Suppressor macrophage treated with lipopolysaccharide for 4 hours (primary cell): ENCODE results near the gene EIF2B2.
"Not testable (repeated sequence)": the region's sequence is repeated elsewhere in the genome, so short reads cannot be mapped to it uniquely, and the experiment has no call there.

Source experiments
- DNase-seq: peaks from one replicate; pipeline ENCODE4 v3.0.0-alpha.2; 2020

EIF2B2 gene

DNA sequence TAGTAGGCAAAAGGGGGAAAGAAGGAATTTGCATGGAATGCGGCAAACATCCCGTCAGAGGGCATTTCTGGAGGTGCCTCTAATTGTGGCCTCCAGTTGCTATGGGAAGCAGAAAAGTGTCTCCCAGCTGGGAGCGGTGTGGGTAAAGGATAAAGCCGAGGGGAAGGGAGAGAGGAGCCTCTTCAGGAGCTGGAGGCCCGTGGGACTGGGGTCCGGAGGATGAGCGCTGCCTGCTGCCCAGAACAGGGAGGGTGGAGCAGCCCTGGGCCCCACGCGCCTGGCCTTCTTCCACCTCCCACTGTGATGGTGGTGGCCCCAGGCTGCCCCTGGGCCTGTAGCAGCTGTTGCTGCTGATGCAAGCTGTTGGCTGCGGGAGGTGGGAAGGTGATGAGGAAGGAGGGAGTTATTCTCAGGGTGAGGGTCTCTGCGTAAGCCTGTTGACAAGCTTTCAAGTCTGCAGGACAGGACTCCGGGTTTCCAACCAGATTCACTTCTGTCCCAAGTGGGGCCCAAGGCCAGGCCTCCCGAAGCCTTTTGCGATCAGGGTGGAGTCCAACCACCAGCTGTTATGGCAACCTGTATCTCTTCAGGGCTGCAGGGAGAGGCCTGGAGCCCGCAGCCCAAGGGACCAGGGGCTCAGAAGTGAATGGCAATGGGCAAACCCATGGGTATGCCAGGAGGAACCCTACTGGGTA is 28.2 kb upstream of the EIF2B2 start:
- DNase-seq = no peak

DNA sequence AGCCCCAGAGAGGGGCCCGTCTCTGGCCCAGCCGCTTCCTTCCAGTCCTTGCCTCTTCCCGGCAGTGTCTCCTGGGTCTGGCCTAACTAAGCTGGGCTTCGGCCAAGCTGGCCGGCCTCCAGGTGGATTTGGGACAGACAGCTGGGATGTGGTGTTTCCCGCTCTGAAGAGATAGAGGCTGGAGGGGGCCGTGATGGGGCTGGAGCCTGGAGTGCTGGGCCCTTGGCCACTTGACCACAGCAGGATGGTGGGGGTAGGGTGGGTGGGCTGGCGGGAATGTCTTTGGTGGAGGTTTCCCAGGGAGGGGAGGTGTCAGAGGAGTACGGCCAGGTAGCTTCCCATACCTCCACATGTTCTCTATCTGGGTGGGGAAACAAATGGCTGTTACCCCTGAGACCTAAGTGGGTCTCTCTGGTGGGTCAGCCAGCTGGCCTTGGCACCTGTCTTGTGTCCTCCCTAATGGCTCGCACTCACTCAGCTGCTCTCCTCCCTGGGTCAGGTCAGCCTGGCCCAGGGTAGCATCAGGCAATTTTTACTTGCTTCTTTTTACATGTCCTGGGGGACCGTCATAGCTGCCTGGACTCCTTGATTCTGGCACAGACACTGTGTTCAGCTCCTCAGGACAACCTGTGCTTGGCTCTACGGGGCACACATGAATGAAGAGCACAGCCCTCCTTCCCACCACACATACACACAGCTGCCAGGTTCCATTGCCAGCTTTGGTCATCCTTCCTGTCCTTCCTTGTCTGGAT is 27.5 kb upstream of the EIF2B2 start:
- DNase-seq = no peak

DNA sequence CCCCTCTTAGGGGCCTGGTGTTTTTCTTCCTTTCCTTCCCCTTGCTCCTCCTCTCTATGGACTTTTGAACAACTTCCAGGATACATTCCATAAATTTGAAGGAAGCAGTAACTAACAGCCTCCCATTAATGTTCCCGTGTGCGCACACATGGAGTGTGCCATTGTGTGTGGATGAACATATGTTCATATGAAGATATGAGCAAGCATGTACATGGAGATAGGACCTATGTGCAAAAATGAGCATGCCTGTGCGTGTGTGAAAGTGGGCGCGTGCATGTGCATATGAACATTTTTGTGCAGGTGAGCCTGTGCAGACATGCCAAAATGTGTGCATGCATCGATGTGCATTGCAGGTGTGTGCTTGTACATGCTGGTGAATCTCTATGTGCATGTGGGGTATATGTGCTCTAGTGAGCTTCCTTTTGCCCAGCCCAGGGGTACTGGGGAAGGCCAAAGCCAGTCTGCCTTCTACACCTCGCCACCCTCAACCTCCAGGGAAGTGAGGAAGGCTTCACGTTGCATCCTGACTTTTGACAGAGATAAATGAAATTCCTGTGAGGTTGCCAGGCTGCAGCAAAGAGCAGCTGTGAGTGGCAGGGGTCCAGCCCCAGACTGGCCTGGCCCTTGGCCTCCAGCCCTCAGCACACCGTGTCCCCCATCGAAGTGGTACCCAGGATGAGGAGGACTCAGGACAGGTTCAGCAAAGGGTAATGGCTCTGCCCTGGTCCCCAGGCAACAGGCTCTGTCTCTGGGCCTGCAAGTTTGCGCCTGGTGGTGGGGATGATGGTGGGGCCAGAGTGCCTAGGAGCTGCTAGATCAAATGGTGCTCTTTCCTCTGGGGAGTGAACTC is 26.2 kb upstream of the EIF2B2 start:
- no peak for DNase-seq

DNA sequence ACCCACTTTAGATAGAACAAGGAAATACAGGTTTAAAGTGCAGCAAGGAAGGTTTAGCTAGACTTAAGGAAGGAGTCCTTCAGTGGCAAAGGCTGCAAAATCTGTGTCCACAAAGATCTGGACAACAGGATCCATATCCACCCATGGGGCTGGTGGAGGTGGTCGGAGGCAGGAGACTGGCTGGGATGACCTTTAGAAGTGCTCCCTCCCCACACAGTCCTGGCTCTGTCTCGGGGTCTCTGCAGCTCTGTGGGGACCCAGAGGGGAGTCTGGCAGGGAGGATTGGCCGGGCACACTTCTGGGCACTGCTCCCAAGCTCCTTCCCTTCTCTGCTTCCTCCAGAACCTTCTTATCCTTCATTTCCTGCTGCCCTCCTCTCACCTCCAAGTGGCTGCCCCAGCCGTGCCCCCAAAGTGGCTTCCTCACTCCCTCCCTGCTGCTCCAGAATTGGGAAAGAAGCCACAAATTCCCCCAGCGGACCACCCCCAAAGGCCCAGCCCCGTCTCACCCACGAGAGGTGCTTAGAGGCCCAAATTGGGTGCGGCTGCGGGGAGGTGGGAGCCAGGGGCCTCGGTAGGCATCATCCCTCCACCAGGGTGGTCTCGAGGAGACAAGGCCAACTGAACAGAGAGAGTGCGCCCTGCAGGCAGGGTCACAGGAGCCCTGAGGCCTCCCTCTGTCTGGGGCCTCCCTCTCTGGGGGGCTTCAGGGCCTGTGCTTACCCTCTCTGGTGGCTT is 25.4 kb upstream of the EIF2B2 start:
- no peak for DNase-seq

DNA sequence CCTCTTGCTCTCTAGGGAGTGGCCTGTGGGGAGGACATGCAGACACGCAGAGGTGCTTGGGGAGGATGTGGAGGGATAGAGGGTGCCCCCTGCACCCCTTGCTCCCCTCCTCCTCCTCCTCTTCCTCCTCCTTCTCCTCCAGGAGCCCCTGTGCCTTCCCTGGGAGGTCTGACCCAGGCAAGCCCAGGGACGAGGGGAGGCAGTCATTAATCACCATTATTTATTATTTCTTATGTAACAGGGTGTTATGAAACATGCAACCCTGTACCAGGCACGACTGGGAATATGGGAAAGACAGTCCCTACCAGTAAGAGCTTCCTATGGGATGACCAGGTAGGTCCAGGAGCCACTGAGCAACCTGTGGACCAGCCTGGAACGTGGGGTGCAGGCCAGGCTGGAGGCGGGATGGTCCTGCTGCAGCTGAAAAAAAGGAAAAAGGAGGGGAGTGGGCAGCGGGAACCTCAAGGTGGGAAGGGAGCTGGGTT is 24.8 kb upstream of the EIF2B2 start:
- DNase-seq = no peak

DNA sequence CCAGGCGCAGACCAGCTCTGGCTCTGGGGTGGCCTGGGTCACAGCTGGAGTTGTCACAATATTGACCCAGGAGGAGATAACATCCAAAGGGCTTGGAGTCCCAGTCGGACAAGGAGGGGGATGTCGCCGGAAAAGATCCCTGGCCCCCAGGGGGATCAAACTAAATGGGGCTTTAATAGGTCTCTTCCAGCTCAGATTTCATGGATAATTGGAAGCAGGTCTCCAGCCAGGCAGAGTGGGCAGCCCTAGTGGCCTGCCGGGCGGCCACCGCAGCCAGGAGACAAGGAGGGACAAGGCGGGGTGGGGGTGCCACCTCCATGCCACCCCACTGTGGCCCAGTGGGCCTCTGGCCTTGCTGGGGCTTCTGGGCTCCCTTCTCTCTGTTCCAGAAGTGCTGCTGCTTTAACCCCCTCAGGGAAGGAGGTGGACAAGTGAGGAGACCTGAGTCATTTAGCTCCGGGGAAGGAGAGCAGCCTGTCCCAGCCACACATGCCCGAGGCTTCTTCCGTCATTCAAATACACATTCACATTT is 24.2 kb upstream of the EIF2B2 start:
- DNase-seq = no peak

DNA sequence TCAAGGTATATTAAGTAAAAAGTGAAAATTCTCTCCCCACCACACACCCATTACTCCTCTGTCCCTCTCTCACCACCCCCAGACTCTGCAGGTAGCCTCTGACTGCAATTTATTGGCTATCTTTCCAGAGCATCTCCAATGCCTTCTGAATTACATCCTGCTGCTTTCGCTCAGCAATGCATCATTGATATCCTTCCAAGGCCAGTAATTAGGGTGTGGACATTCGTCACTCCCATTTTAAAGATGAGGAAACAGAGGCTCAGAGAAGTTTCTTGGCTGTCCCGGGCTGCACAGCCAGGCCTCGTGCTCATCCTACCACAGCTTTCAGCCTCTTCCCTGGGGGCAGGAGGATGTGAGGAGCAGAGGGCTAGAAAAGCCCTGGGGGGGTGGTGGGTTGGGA is 23.7 kb upstream of the EIF2B2 start:
- no peak for DNase-seq

DNA sequence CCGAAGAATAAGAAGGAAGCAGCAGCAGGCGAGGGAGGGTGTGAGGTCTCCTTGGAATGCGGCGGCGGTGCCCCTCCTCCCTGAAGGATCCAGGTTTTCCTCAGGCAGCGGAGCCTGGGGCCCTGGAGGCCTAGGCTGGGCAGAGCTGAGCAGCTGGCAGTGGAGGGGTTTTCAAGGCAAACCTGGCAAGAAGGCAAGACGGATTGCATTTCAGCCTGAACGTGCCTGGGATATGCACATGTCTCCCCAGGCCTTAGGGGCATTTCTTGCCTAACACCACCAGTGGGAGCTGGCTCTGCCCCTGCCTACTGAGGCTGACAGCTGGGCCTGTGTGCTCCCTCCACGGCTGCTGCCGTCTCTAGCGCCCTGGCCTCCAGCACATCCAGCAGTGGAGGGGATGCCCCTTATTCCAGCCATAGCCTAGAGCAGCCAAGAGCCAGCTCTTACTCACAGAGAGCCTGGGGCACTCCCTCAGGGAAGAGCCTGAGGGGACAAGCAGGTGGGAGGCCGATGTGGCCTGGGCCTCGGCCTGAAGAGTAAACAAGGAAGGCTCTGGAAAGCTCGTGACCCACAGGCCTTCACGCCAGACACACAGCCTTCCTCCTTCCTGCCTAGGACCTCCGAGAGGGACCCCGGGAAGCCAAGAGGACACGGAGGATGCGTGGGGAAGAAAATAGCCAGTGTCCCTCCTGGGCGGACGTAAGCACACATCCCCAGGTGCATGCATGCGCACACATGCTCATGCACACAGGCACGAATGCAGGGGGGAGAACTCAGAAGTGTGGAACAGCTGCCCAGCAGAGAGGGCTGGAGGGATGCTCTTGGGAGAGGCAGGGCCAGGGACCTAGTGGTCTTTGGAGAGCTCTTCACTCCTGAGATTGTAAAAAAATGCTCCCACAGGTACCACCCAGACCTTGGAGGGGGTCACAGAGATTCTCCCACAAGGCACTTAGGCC is 23.0 kb upstream of the EIF2B2 start:
- DNase-seq = no peak

DNA sequence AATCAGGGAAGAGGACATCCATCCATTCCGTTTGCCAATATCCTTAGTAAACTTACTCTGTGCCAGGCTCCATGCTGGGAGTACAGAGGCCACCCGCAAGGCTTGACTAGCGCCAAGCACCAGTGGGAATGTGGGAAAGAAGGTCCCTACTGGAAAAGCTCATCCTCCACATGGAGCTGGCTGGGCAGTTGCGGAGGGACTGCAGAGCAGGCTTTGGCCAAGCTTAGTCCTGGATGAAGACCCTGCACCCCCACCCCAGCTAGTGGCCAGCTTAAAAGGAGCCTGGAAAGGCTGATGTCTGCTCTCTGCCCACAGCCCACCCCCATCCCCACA is 22.4 kb upstream of the EIF2B2 start:
- no peak for DNase-seq

DNA sequence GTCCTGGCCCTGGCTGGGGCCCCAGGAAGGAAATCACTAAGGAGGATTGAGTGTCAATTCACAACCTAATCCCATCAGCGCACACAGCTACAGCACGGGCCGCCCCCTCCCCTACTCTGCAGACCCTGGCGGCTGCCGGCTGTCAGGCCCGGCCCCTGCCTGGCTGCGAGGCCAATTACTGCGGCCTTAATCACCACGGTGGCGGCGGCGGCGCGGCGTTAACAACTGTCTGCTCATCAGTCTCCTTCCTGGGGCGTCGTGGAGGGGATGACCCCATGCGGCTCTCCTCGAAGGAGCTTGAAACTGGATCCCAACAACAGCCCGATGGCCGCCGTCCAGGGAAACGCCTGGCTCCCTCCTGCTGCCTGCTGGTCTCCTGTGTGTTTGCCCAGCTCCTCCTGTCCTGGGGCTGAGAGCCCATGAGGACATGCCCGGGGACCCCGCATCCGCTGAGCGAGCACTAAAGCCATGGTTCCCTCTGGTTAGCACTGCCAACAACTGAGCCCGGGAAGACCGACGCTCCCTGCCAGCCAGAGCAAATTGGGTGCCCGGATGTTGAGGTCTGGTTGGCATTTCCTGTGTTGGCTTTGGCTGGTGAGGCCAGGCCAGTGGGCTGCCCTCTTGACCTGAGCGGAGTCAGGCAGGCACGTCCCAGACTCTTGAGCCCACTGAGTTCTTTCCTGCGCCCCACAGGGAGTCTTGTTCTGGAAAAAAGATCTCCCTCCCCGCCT is 21.8 kb upstream of the EIF2B2 start:
- no peak for DNase-seq

DNA sequence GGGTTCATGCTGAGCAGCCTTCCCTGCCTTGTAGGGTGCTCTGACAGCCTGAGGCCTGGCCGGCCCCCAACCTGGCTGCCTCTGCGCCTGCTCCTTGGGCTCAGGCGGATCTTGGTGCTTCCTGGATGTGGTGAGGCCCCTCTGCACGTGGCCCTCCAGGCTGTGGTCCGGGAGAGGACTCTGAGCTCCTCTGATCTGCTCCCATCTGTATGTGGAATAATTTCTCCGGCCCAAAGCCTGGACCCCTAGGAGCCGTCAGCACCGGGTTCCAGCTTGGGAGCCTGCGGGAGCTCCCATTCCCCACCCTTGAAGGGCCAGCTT is 21.3 kb upstream of the EIF2B2 start:
- DNase-seq = no peak

DNA sequence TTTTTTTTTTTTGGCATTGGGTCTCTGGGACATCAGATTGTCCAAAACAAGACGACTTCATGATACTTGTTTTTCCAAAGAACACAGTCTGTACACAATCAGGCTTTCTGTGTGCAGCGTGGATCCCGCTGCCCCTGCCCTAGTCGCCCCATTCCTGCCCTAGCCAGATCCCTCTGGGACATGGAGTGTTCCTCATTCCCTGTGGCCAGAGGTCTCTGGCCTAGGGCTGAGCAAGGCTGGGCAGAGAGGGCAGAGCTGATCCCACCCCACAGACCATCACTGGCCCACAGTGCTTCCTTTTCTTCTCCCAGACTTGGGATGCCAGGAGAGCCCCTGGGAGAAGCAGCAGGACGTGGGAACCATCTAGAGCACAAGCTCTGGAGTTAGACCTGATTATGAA is 20.9 kb upstream of the EIF2B2 start:
- DNase-seq = no peak

DNA sequence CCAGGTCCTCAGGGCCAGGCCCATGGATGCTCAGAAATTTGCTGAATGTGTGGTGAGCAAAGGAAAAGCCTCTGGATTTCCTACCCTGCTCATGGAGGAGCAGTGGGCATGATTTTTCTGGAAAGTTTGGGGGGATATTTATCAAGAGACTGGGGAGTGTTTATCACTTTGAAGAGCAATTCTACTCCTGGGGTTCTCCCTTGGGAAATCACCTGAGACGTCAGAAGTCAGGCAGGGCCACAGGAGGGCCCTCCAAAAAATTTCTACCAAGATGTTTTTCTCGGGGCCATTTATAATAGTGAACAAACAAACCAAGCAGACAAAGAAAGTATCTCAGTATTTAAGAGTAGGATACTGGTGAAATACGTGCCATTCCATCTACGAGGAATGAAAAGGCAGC is 20.1 kb upstream of the EIF2B2 start:
- DNase-seq = no peak

DNA sequence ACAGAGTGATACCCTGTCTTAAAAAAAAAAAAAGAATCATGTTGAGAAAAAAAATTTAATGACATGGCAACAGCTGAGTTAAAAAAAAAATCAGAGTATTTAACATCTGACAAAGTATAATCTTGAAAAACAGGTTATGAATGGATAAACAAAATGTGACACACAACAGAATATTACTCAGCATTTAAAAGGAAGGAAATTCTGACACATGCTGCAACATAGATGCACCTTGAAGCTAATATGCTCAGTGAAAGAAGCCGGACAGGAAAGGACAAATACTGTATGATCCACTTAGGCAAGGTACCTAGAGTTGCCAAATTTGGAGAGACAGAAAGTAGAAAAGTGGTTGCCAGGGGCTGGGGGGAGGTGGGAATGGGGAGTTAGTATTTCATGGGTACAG is 19.4 kb upstream of the EIF2B2 start:
- no peak for DNase-seq

DNA sequence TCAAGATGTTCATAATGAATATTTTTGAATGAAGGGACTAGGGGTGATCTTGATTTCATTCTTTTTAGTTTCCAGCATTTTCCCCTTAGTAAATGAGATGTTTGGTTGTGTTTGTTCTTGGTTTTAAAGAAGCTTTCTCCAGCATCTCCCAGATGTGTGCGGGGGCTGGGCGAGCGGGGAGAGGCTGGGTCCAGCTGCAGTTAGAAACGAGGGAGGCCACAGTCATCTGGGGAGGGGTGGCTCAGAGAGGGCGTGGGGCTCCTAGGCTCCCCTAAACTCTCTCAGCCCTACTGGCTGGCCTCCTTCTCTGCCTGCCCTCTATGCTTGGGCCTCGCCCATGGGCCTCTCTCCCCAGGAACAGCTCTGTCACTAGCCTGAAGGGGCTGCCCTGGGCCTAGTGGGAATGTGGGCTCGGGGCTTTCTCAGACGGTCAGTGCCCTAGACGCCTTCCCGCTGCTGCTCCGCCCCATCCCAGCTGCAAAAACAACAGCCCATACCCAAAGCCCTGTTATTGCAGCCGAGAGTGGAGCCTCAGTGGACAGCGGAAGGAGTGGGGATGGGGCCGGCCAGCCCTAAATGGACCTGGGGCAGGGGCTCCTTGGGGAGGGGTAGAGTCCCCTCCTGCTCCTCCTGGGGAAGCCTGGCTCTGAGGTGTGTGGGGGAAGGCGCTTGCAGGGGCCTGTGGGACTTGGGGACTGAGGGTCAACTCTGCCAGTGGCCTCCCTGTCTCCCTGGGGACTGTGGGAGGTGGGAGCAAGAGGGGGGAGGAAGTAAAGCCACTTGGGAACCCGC is 18.3 kb upstream of the EIF2B2 start:
- no peak for DNase-seq

DNA sequence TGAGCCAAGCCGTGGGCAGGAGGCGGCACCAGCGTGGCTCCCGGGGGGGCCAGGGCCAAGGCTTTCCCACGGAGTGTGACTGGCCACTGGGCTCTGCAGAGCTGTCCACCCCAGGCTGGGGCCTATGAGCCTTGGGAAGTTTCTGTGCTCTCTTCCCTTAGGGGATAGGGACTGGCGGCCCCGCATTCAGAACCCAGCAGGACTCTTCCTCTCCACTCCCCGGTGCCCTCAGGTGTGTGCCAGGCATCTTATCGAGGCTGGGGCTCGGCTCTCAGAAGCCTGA is 17.8 kb upstream of the EIF2B2 start:
- no peak for DNase-seq

DNA sequence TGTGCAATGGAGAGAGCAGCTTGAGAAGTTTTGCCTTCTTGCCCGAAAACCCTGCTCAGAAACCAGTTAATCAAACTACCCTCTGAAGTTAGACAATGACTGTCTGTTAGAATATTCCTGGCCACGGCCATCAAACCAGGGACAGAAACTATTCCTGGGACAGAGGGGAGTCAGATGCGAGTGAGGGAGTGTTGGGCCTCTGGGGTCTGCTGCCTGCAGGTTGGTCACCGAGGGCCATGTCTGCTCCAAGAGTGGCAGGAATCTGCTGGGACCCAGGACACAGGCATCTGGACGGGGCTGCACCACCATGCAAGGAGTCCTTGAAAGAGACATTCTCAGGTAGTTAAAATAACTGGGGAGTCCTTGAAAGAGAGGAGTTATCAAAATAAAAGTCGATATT is 16.9 kb upstream of the EIF2B2 start:
- DNase-seq = no peak

DNA sequence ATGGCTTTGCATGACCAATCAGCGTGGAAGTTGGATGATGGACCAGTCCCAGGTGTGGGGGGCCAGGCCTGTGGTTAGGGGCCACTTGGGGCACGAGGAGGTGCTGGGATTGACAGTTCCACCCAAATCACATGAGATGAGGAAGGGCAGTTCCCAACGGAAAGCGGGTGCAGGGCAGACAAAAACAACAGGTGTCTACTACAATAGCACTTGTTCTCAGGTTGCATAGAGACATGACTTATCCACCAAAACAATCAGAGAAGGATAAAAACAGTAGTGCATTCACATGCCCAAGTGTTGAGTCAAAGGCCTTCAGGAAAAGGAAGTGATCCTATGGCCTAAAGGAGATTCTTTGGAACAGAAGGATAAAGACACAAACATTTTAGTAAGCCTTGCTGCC is 14.6 kb upstream of the EIF2B2 start:
- DNase-seq = no peak

DNA sequence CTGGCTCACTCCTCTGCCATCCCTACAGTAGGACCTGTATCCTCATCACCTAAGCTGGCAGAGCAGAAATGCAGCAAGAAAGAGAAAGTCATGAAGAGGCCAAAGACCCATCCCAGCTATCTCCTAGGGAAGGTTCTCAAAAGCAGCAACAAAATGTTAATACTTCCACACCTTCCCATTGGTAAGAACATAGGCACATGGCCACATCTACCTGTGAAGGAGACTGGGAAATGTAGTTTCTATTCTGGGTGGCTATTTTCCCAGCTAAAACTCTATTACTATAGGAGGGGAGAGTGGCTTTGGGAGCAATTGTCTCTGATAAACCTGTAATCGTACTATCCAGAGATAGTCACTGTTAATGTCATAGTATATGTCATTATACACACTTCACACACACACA is 13.7 kb upstream of the EIF2B2 start:
- DNase-seq = no peak

DNA sequence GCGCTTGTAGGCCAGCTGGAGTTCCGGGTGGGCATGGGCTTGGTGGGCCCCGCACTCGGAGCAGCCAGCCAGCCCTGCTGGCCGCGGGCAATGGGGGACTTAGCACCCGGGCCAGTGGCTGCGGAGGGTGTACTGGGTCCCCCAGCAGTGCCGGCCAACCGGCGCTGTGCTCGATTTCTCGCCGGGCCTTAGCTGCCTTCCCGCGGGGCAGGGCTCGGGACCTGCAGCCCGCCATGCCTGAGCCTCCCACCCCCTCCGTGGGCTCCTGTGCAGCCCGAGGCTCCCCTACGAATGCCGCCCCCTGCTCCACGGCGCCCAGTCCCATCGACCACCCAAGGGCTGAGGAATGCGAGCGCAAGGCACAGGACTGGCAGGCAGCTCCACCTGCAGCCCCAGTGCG is 8.5 kb upstream of the EIF2B2 start:
- not testable (repeated sequence) for DNase-seq

DNA sequence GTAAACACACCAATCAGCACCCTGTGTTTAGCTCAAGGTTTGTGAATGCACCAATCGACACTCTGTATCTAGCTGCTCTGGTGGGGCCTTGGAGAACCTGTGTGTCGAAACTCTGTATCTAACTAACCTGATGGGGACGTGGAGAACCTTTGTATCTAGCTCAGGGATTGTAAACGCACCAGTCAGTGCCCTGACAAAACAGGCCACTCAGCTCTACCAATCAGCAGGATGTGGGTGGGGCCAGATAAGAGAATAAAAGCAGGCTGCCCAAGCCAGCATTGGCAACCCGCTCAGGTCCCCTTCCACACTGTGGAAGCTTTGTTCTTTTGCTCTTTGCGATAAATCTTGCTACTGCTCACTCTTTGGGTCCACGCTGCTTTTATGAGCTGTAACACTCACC is 6.9 kb upstream of the EIF2B2 start:
- DNase-seq = not testable (repeated sequence)
